ENCODE results near the gene PRR14.

PRR14 gene

GRCh38 chr16:30644334-30644830 lies 6.4 kb upstream of the PRR14 start:
- CTCF ChIA-PET, result interaction anchor here (1.3 to 2.4 kb wide), 2 partner anchors 15 to 46 kb away, joined by 3 to 9 read pairs; no protein-coding TSS in a partner anchor
- no peak overlapping the region for H3K4me3 Mint-ChIP-seq
- H3K27me3 Mint-ChIP-seq, result peaks cover 15% of the 10 kb centered on the region
- no peak overlapping the region for H3K27ac Mint-ChIP-seq
- no peak for DNase-seq
- H3K36me3 Mint-ChIP-seq, result no peaks in the 10 kb centered on the region
- peaks cover 4% of the 10 kb centered on the region for H3K4me1 Mint-ChIP-seq
- H3K9me3 Mint-ChIP-seq, result no peaks in the 10 kb centered on the region

GRCh38 chr16:30645727-30646126 lies 5.0 kb upstream of the PRR14 start:
- CTCF ChIA-PET, result interaction anchor here (0.6 to 0.9 kb wide), 2 partner anchors 9 to 37 kb away, joined by 3 read pairs; no protein-coding TSS in a partner anchor
- Mint-ChIP-seq H3K27me3 (peaks cover 15% of the 10 kb centered on the region), H3K4me3 (no peak overlapping the region)

GRCh38 chr16:30647274-30647571 lies 3.5 kb upstream of the PRR14 start:
- no peak overlapping the region for H3K27ac Mint-ChIP-seq
- CTCF ChIA-PET, result no interaction called here
- DNase-seq, result no peak
- H3K36me3 Mint-ChIP-seq, result peaks cover 7% of the 10 kb centered on the region
- H3K4me1 Mint-ChIP-seq, result peaks cover 21% of the 10 kb centered on the region
- peaks cover 15% of the 10 kb centered on the region for H3K27me3 Mint-ChIP-seq
- H3K9me3 Mint-ChIP-seq, result no peaks in the 10 kb centered on the region
- no peak overlapping the region for H3K4me3 Mint-ChIP-seq

More at GRCh38 chr16:30645727-30646126, 5.0 kb upstream of the PRR14 start:
- no peak for DNase-seq
- H3K9me3 Mint-ChIP-seq, result no peaks in the 10 kb centered on the region
- H3K27ac Mint-ChIP-seq, result no peak overlapping the region
- H3K4me1 Mint-ChIP-seq, result peaks cover 15% of the 10 kb centered on the region
- peaks cover 2% of the 10 kb centered on the region for H3K36me3 Mint-ChIP-seq

GRCh38 chr16:30649725-30650368 lies 913 bp upstream of the PRR14 start:
- no peak for DNase-seq

GRCh38 chr16:30651124-30652004 lies 604 bp downstream of the PRR14 start:
- Mint-ChIP-seq H3K4me3 (peak overlapping the region; percentile 99), H3K36me3 (peaks cover 35% of the 10 kb centered on the region), H3K9me3 (no peaks in the 10 kb centered on the region)

More at GRCh38 chr16:30649725-30650368, 913 bp upstream of the PRR14 start:
- H3K4me1 Mint-ChIP-seq, result peaks cover 38% of the 10 kb centered on the region
- H3K27me3 Mint-ChIP-seq, result peaks cover 8% of the 10 kb centered on the region
- peak overlapping the region; percentile 99 for H3K4me3 Mint-ChIP-seq
- CTCF ChIA-PET, result interaction anchor here (0.7 to 3.2 kb wide), 11 partner anchors 8 to 464 kb away, joined by 3 to 22 read pairs (median 4); partner anchors contain the start of genes DCTPP1 and FBRS
- no peaks in the 10 kb centered on the region for H3K9me3 Mint-ChIP-seq
- H3K36me3 Mint-ChIP-seq, result peaks cover 24% of the 10 kb centered on the region
- H3K27ac Mint-ChIP-seq, result peak overlapping the region; percentile 99

GRCh38 chr16:30652005-30652296 lies 1.2 kb downstream of the PRR14 start:
- Mint-ChIP-seq H3K36me3 (peaks cover 39% of the 10 kb centered on the region), H3K27me3 (peaks cover 6% of the 10 kb centered on the region), H3K4me3 (peak overlapping the region; percentile 83), H3K4me1 (peaks cover 49% of the 10 kb centered on the region), H3K9me3 (no peaks in the 10 kb centered on the region), H3K27ac (peak overlapping the region; percentile 86)
- CTCF ChIA-PET, result interaction anchor here (0.7 to 3.2 kb wide), 3 partner anchors 41 to 1485 kb away, joined by 3 to 22 read pairs (median 4); no protein-coding TSS in a partner anchor
- no peak for DNase-seq

More at GRCh38 chr16:30651124-30652004, 604 bp downstream of the PRR14 start:
- peak; percentile 84 for DNase-seq
- peaks cover 43% of the 10 kb centered on the region for H3K4me1 Mint-ChIP-seq
- H3K27ac Mint-ChIP-seq, result peak overlapping the region; percentile 99
- CTCF ChIA-PET, result interaction anchor here (0.9 to 3.2 kb wide), 10 partner anchors 8 to 559 kb away, joined by 3 to 22 read pairs (median 4); partner anchors contain the start of genes DCTPP1, FBRS and TBX6
- peaks cover 8% of the 10 kb centered on the region for H3K27me3 Mint-ChIP-seq

- H3K4me1 Mint-ChIP-seq, result peaks cover 56% of the 10 kb centered on the region
- CTCF ChIA-PET, result interaction anchor here (0.7 to 3.2 kb wide), 3 partner anchors 41 to 1486 kb away, joined by 3 to 22 read pairs (median 4); no protein-coding TSS in a partner anchor
- no peaks in the 10 kb centered on the region for H3K9me3 Mint-ChIP-seq
- peaks cover 39% of the 10 kb centered on the region for H3K36me3 Mint-ChIP-seq
- H3K27ac Mint-ChIP-seq, result no peak overlapping the region
- H3K27me3 Mint-ChIP-seq, result peaks cover 4% of the 10 kb centered on the region
- peak overlapping the region; percentile 83 for H3K4me3 Mint-ChIP-seq
- DNase-seq, result no peak
These were observed 2.0 kb downstream of the PRR14 start for GRCh38 chr16:30652718-30653117.

- CTCF ChIA-PET, result no interaction called here
- H3K9me3 Mint-ChIP-seq, result no peaks in the 10 kb centered on the region
- H3K27me3 Mint-ChIP-seq, result peaks cover 4% of the 10 kb centered on the region
- H3K4me3 Mint-ChIP-seq, result no peak overlapping the region
- no peak overlapping the region for H3K27ac Mint-ChIP-seq
- no peak for DNase-seq
- H3K36me3 Mint-ChIP-seq, result peaks cover 39% of the 10 kb centered on the region
- peaks cover 50% of the 10 kb centered on the region for H3K4me1 Mint-ChIP-seq
These were observed 4.1 kb downstream of the PRR14 start for GRCh38 chr16:30654856-30655255.

GRCh38 chr16:30655815-30656347 lies 5.1 kb downstream of the PRR14 start:
- peaks cover 48% of the 10 kb centered on the region for H3K4me1 Mint-ChIP-seq
- no peaks in the 10 kb centered on the region for H3K27me3 Mint-ChIP-seq
- CTCF ChIA-PET, result no interaction called here
- H3K36me3 Mint-ChIP-seq, result peaks cover 41% of the 10 kb centered on the region
- H3K4me3 Mint-ChIP-seq, result no peak overlapping the region
- H3K9me3 Mint-ChIP-seq, result no peaks in the 10 kb centered on the region
- H3K27ac Mint-ChIP-seq, result no peak overlapping the region
- DNase-seq, result no peak

- CTCF ChIA-PET, result no interaction called here
- no peak overlapping the region for H3K4me3 Mint-ChIP-seq
These were observed 5.6 kb downstream of the PRR14 start for GRCh38 chr16:30656388-30656787.

GRCh38 chr16:30656974-30657865 lies 6.5 kb downstream of the PRR14 start:
- Mint-ChIP-seq H3K36me3 (peaks cover 48% of the 10 kb centered on the region), H3K4me3 (peak overlapping the region; percentile 73)
- CTCF ChIA-PET, result interaction anchor here (0.9 to 1.0 kb wide), 2 partner anchors 36 to 157 kb away, joined by 3 to 4 read pairs; no protein-coding TSS in a partner anchor

More at GRCh38 chr16:30656388-30656787, 5.6 kb downstream of the PRR14 start:
- no peak for DNase-seq
- Mint-ChIP-seq H3K27me3 (no peaks in the 10 kb centered on the region), H3K4me1 (peaks cover 53% of the 10 kb centered on the region), H3K27ac (peak overlapping the region; percentile 66), H3K36me3 (peaks cover 44% of the 10 kb centered on the region), H3K9me3 (no peaks in the 10 kb centered on the region)

GRCh38 chr16:30657866-30658730 lies 7.3 kb downstream of the PRR14 start, which contains the start of gene FBRS:
TSS of gene FBRS (plus strand) at chr16:30658431. CDS start at chr16:30659519, 1,088 bp downstream.
- CTCF ChIA-PET, result interaction anchor here (0.7 to 4.8 kb wide), 10 partner anchors 8 to 157 kb away, joined by 3 to 56 read pairs (median 4); partner anchors contain the start of gene PRR14
- peak; percentile 100 for DNase-seq
- Mint-ChIP-seq H3K27ac (peak within 1 kb of the TSS; percentile 99), H3K36me3 (peaks cover 47% of the 10 kb centered on the region), H3K9me3 (no peaks in the 10 kb centered on the region), H3K4me3 (peak within 1 kb of the TSS; percentile 79), H3K27me3 (no peaks in the 10 kb centered on the region), H3K4me1 (peaks cover 56% of the 10 kb centered on the region)

More at GRCh38 chr16:30656974-30657865, 6.5 kb downstream of the PRR14 start:
- DNase-seq, result no peak
- Mint-ChIP-seq H3K27me3 (no peaks in the 10 kb centered on the region), H3K9me3 (no peaks in the 10 kb centered on the region), H3K4me1 (peaks cover 56% of the 10 kb centered on the region), H3K27ac (peak overlapping the region; percentile 93)
